ENCODE measurements around the gene HSD11B1L.

HSD11B1L gene

GRCh38 chr19:5680437-5681368 is at the start of gene HSD11B1L, which contains the start of gene MICOS13:
TSS of gene HSD11B1L (plus strand) at chr19:5681027. CDS start at chr19:5684833, 3,806 bp downstream.
TSS of gene MICOS13 (minus strand) at chr19:5680516. CDS start at chr19:5680486, 30 bp downstream.
- DNase-seq = peak; percentile 96

- DNase-seq = no peak
Measured at GRCh38 chr19:5631567-5632240, 49.1 kb upstream of the HSD11B1L start.

GRCh38 chr19:5632241-5632612 is 48.6 kb upstream of the HSD11B1L start:
- no peak for DNase-seq

- no peak for DNase-seq
Measured at GRCh38 chr19:5632657-5633056, 48.2 kb upstream of the HSD11B1L start.

GRCh38 chr19:5635427-5635826 is 45.4 kb upstream of the HSD11B1L start:
- DNase-seq = no peak

GRCh38 chr19:5637971-5638370 is 42.9 kb upstream of the HSD11B1L start:
- DNase-seq = no peak

GRCh38 chr19:5641171-5641570 is 39.7 kb upstream of the HSD11B1L start:
- no peak for DNase-seq

GRCh38 chr19:5642204-5642603 is 38.6 kb upstream of the HSD11B1L start:
- no peak for DNase-seq

- DNase-seq = no peak
Measured at GRCh38 chr19:5643060-5643459, 37.8 kb upstream of the HSD11B1L start.

GRCh38 chr19:5644037-5644436 is 36.8 kb upstream of the HSD11B1L start:
- DNase-seq = no peak

- DNase-seq = peak; percentile 70
Measured at GRCh38 chr19:5645409-5645808, 35.4 kb upstream of the HSD11B1L start.

GRCh38 chr19:5646703-5647102 is 34.1 kb upstream of the HSD11B1L start:
- DNase-seq = no peak

GRCh38 chr19:5648464-5648863 is 32.4 kb upstream of the HSD11B1L start:
- no peak for DNase-seq

GRCh38 chr19:5651361-5651760 is 29.5 kb upstream of the HSD11B1L start:
- DNase-seq = no peak

GRCh38 chr19:5652261-5652660 is 28.6 kb upstream of the HSD11B1L start:
- no peak for DNase-seq

GRCh38 chr19:5654931-5655330 is 25.9 kb upstream of the HSD11B1L start:
- DNase-seq = no peak

GRCh38 chr19:5655412-5655811 is 25.4 kb upstream of the HSD11B1L start:
- DNase-seq = no peak

- DNase-seq = no peak
Measured at GRCh38 chr19:5661483-5661882, 19.3 kb upstream of the HSD11B1L start.

GRCh38 chr19:5663904-5664303 is 16.9 kb upstream of the HSD11B1L start:
- DNase-seq = no peak

- no peak for DNase-seq
Measured at GRCh38 chr19:5664515-5664914, 16.3 kb upstream of the HSD11B1L start.

GRCh38 chr19:5665781-5666513 is 14.9 kb upstream of the HSD11B1L start:
- DNase-seq = no peak

- DNase-seq = no peak
Measured at GRCh38 chr19:5666921-5667610, 13.8 kb upstream of the HSD11B1L start.
